Epidermal melanocyte (primary cell): ENCODE measurements around the gene BGN.
A peak's percentile ranks its signal among the peaks of the same experiment; 100 is the strongest.

Experiments
- DNase-seq: peaks from one replicate; pipeline ENCODE4 v3.0.0; 2011; ENCODE audit warnings: low spot score; ENCODE audit not compliant: insufficient read length

BGN gene

DNA sequence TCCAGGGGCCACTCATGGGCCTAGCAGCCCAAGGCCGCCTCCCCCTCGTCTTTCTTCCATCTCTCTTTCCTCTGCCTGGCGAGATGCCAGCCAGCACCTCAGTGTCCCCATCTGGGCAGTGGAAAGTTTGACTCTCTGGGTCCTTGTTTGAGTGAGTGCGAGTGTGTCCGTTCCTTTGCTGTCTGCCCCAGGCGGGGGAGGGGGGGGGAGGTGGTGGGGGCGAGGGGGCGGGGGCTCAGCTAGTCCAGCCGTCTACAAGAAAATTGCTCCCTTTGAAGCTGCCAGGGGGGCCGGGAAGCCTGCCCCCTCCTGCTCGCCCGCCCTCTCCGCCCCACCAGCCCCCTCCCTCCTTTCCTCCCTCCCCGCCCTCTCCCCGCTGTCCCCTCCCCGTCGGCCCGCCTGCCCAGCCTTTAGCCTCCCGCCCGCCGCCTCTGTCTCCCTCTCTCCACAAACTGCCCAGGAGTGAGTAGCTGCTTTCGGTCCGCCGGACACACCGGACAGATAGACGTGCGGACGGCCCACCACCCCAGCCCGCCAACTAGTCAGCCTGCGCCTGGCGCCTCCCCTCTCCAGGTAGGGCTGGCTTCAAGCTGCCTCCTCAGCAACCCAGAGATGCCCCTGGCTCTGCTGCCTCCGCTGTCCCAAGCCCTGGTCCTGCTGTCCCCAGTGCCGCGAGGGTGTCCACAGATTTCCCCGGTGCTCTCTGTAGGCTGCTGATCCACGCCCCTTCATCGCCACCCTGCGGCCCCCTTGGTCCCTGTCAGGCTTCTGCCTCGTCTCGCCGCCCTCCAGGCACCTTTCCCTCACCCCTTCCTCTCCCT is at the start of gene BGN:
BGN (plus strand) TSS at position 440 of the 821 bp plus-strand sequence. CDS start 9,652 bp downstream, outside the sequence.
- DNase-seq, result peak; percentile 61

DNA sequence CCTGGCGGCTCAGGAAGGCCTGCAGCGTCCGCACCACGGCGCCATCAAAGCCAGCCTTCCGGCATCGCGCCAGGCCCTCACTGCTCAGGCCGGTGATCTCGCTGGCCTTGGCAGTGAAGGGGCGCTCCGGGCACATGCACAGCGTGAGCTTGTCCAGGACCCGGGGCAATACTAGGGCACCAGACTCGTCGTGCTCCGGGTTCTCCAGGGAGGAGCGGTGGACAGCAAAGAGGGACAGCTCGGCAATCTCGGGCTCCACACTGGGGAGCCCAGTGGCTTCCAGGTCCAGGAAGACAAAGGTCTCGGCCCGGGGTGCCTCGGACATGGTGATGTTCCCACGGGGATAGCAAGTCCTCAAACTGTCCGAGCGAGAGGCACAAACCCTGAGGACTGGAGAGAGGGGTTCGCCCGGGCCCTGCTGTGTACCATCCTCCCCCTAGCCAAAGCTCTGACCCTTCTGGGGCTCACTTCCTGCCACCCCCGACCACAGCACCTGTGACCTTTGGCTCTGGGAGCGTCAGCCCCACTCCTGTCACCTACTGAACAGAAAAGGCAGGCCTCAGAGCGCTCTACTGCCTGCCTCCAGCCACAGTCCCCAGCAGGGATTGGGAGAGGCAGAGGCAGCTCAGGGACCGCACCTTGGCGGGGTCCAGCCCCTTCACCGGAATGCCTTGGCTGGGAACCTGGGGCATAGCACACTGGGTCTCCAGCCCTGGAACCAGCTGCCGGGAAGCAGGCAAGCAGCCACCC is 49.5 kb upstream of the BGN start:
- no peak for DNase-seq

DNA sequence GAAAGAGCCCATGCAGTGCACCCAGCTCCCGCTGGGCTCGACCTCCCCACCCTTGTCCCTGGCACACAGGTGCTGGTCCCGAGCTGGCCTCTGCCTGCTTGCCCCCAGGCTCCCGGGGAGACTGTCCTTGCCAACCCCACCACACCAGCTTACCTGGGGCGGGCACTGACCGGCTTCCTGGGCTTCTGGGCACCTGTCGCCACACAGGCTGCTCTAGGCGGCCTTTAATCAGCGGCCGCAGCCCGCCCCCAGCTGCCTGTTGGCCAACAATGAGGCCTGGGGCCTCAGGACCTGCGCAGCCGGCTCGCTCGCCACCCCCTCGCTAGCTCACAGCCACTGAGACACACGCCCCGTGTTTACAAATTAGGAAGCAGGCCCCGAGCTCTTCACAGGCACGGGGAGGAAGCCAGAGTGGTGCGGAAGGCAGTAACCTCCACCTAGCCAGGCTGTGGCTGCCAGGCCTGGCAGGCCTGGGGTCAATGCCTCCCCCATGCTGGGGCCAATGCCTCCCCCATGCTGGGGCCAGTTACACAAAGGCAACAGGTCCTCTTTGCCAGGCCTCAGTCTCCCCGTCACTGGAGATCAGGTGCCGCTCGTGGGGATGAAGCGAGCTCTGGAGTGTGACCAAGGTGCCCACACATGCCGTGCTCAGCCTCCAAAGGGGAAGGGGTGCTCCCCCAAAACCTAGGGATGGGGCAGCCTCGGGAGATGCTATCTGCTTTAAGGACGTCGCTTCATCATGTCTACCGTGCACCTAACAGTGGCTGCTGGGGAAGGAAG is 48.7 kb upstream of the BGN start, which contains the start of gene TREX2:
TREX2 (minus strand) TSS at position 201 of the 780 bp plus-strand sequence. CDS start 626 bp downstream, outside the sequence.
- no peak for DNase-seq

DNA sequence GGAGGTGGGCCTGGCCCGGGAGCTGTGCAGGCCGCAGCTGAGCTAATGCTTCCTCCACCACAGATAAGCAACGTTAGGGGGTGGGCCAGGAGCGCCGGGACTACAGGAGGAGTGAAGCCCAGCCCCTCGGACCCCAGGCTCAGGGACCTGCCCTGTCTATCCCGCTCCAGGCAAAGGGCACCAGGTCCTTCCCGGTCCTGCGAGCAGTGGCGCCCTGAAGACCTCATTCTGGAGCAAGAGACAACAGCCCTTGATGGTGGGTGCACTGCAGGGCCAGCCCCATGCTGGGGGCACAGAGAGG is 48.2 kb upstream of the BGN start:
- DNase-seq, result no peak

DNA sequence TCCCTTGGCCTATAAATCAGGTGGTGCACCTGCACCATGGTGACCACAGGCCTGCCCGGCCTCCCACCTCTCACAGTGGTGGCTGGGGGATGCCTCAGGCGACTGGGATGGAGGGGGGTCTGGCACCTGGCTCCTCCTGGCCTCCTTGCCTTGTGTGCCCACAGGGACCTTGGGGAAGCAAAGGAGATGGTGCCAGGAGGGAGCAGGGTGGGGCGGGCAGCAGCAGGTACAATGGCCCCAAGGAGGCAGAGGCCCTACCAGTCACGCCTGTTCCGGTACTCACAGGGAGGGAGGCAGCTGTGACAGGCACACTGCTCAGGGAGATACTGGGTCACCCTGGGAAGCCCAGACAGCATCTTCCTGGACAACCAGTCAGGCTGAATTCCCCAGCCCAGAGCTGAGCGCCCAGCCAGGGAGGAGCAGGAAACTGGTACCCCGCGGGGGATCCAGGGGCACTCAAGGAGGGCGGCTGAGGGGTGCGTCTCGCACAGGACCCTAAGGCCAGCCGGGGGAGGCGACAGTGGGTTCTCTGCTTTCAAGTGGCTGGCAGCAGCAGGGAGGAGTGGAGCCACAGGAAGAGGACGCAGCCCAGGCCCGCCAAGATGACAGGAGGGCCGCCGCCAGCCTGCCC is 47.7 kb upstream of the BGN start:
- no peak for DNase-seq

DNA sequence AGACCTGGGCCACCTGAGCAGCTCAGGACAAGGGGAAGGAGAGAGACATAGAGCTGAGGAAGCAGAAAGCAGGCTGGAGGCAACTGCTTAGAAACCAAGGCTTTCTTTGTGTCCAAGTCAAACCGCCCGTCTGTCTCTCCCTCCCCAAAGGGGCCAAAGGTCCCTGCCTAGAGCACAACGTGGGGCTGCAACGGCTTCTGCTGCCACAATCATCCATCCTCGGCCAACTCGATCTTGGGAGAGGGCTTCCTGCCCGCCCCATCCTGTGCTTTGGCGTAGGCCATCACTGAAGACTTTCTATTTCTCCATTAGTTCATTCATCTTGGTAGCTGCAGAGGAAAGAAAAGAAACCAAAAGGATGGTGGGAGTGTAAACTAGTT is 47.2 kb upstream of the BGN start:
- DNase-seq, result no peak

DNA sequence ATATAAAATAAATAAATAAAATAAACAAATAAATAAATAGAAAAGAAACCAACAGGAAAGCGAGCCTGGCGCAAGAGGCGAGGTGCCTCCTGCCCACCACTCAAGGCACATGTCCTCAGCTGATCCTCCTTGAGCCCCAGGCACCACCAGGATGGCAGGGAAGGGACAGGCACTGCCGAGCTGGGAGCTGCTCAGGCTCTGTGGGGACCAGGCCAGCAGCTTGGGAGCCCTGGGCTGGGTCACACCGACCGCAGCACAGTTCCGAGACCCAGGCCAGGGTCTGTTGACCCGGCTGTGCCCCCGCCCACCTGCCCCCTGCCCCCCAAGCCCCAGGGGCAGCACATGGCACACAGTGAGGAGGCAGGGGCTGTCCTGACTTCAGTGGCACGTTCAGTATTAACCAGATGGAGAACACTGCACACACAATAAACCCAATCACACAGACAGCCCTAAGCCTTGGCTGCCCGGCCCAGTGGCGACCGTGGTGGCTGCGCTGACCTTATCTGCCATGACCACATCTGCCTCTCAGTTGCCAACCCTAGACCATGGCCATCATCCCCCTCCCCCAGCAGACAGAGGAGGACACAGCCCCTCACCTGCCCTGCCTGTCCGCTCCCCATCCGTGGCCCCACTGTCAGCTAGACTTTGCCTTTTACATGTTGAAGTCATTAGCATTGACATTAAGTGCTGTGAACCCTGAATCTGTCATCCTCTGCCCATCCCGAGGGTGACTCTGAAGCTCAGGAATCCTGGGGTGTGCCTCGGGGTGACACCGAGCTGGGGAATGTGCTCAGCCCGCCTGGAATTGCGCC is 46.0 kb upstream of the BGN start:
- DNase-seq, result no peak

DNA sequence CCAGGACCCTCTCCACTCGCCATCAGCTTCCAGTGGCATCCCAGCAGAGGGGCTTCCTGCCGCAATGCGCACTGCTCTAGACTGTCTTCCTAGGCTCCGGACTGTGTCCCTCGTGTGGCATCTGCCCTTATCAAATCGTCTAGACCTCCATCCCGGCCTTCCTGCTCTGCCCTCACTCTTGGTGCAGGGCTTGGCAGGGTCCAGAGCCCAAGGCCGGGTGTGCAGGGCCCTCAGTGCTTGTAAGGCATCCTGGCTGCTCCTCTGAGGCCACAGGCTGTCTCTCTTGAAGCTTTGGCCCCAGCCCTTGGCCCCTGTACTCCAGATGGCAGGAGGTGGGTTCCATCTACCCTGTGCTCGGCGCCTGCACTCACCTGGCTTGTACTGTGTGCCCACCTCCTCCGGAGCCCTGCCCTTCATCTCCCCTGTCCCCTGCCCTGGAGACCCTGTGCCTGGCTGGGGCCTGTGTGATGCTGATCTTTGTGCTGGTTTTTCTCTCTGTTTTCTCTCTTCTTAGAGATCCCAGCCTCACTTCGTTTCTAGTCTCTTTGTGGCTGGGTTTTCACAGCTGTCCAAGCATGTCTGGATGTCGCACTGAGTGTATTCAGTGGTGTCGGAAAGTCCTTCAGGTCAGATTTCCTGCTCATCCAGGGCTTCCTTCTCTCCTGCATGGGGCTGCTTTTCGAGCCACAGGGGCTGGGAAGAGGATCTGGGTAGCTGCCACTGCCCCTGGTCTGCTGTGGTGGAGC is 45.2 kb upstream of the BGN start:
- DNase-seq, result no peak

DNA sequence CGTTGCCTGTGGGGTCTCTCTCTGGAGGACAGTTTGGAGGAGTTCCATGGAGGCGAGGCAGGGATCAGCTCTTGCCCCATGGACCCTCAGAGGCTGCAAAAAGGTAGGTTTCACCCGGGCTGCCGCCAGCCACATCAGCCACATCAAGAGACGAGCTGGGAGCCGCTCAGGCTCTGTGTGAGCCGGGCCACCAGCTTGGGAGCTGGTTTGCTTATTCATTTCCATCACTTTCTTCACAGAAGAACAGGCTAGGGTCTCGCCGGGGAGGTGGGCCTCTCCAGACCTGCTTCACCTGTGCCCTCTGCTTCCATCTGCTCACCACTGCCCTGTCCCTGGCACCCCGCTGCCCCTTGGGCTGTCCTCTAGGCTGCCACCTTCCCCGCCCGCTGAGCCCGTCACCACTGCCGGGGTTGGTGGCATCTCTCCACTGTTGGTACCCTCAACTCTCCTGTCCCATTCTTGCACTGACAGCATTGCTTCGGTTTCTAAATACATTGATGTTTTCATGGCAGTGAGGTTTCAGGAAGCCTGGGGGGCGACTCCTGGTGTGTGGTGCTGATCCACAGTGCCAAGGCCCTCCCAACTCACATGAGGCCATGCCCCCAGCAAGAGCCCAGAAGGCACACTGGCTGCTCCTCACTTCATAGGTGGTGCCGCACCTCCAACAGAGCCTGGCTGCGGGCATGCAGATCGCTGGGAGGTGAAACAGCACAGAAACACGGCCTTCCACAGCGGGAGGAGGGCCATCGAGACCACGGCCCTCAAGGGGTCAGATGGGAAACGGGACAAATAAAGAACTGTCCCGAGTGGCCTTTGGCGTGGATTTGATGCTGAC is 44.4 kb upstream of the BGN start:
- no peak for DNase-seq

DNA sequence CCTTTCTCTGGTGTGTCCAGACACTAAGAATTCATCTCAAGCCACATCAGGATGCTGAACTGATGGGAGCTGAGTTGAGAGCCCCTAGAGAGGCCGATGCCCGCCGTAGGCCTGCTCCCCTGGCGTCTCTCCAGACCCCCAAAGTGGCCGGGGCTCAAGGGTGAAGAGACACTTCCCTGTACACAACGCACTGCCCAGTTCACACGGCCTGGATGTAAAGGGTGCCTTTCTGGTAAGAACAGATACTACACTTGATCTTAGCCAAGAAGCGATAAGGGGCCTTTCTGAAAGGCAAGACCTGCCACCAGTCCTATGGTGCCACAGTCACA is 43.9 kb upstream of the BGN start:
- no peak for DNase-seq

DNA sequence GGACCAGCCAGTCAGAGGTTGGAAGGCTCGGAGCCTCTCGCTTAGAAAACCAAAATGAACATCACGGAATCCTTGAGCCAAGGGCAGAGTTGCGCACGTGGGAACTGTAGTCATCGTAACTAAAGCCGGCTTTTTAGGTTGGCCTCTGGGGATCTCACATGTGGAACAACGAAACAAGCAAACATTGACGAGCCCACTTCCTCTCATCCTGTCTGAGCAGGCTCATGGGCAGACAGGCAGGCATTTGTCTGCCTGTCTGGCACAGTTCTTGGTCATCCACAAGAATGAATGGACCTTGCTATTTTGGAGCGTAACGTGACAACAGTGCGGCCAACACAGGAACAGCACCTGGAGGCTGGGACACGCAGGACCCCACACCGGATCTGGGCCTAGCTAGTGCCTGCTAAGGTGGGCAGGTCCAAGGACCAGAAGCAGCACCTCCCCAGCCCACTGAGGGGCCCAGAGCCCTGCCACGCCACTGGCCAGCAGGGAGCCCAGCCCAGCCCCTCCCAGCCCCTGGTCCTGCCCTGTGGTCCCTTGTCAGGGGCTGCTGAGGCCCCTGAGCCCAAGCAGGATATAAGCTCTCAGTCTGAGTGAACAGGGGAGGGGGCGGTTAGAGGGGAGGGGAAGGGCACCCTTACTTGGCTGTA is 39.8 kb upstream of the BGN start:
- no peak for DNase-seq

DNA sequence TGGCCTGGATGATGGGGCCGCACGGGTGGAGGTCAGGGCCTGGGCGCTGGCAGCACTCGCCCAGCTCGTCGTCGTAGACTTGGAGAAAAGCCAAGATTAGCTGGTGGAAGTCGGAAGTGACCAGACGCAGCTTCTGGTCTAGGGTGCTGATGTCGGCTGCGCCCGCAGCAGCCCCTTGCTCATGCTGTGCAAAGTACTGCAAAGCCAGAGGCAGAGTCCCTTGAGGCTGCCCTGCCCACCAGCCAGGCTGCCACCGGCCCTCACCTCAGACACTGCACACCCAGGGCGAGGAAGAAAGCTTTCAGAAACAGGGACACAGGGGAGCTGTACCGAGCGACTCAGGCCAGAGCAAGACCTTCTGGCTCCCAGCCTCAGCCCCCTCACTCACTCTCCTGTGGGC is 39.2 kb upstream of the BGN start:
- no peak for DNase-seq

DNA sequence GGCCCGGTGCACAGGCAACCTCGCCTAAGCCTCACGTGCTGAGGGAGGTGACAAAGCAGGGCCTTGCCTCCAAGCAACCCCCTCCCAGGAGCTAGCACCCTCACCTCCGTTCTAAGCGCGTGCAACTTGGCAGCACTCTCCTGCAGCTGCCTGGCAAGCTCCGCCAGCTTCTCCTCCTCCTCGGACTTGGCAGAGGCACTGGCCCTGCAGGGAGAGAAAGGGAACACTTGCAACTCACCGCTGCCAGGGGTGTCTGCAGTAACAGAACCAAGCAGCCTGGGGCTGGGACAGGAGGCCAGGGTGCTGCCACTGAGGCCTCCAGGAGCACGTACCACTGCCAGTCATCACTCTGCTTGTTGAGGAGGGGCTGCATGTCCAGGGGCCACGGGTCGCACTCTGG is 38.6 kb upstream of the BGN start:
- no peak for DNase-seq

DNA sequence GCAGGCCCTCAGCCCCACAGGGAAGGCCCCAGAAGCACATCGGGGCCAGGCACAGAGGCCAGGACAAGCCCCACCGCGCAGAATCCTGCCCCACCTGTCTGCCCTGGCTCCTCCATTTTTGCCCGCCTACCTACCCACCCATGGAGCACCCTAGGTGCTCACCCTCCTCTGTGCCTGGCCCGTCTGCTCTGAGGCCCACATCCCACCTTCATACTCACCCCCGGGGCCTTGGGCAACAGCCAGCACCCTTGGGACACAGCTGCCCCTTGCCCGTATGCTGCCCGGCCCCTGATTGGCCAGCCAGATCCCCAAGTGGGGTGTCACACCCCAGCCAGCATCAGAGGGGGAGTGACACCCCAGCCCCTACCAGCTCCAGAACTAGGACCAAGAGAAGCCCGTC is 38.1 kb upstream of the BGN start:
- DNase-seq, result no peak

DNA sequence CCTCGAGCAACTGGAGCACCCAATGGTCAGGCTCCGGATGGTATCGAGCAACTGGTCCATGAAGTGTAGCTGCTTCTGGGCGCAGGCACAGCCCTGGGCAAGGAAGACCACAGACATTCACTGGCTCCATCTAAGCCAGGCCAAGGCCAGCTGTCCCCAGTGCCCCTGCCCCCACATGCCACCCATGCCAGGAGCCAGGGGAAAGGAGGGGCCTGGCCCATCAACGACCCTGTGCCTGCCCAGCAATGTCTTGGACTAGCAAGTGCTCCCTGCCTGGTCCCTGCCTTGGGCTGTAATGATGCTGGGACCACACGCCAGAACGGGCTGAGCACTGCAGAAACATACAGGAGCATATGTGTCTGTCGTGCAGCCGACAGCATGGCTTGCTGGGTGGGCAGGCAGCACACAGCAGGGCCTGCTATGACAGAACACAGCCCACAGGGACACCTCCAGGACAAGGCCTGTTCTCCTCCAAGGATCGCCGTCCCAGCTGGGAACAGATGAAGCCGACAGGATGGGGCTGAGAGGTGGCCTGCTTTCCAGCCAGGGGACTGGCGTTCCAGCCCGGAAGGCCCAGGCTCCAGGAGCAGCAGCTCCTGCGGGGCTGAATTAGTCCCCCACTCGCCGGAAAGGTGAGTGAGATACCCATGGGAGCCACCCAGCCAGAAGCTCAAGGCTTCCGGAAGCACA is 37.5 kb upstream of the BGN start:
- no peak for DNase-seq

DNA sequence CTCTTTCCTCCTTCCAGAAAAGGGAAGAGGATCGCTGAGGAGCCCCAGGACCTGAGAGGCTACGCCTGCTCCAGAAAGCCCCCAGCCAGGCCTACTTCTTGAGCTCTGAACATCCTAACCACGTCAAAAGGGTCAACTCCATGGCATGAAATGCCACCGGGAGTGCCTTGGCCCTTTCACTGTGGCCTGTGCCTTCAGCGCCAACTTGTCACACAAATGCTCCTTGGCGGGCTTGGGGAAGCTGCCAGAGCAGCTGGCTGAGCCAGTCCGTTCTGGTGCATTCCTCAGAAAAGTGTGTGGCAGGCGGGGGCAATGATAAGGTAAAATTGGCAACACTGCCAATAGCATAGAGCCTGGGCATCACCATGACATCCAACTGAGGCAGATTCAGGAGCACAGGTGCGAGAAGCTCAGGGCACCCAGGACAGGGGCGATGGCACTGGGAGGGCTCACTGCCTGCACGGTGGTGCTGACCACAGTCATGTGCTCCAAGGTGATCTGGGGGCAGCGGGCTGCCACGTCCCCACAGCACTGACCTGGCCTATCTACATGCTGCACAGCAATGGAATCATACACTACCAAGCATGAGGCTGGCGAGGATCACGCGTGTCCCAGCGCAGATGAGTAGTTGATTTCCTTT is 36.8 kb upstream of the BGN start:
- no peak for DNase-seq

DNA sequence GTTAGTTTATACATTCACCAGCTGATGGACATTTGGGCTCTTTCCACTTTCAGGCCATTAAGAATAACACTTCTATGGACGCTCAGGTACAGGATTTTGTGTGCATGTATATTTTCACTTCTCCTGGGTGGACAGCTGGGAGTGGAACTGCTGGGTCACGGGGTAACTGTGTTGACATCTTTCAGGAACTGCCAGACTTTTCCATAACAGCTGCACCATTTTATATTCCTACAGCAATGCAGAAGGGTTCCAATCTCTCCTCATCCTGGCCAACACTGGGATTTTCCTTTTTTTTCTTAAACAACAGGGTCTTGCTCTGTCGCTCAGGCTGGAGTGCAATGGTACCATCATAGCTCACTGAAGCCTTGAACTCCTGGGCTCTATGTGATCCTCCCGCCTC is 36.3 kb upstream of the BGN start:
- DNase-seq, result no peak

DNA sequence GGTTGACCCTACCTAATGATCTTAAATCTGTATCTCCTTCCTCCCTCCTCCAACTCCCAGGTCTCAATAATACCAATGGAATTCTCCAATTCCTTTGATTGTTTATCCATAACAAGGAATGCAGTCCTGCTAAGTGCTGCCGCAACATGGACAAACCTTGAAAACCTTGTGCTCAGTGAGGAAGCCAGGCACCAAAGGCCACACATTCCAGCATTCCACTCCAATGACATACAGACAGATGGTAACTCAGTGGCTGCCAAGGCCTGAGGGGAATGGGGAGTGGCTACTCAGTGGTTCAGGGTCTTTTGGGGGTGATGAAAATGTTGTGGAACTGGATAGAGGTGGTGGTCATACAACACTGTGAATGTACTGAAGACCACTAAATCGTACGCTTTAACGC is 34.8 kb upstream of the BGN start:
- no peak for DNase-seq
